Upper lobe of right lung (tissue), 1 donor: Measurements from ENCODE around the gene SARDH. TPM values are rescaled to one million over a fixed set of nuclear protein-coding genes. Genes with fewer than 3 reads are reported as not detected.

Experiments
- ATAC-seq: fragments of 200-7000 bp; cut with Tn5 transposase; one replicate; pipeline ENCODE4 v1.9.1; 2020; ENCODE audit warnings: mild to moderate bottlenecking, moderate library complexity
- DNase-seq: peaks from one replicate; pipeline ENCODE4 v3.0.0-alpha.2; 2020
- H3K27ac ChIP-seq: fragments of 200-600 bp; one replicate; pipeline ENCODE4 v1.8.0; 2022
- H3K27me3 ChIP-seq: fragments of 200-600 bp; one replicate; pipeline ENCODE4 v1.8.0; 2022; ENCODE audit warnings: mild to moderate bottlenecking
- H3K36me3 ChIP-seq: fragments of 200-600 bp; one replicate; pipeline ENCODE4 v1.8.0; 2022
- H3K4me1 ChIP-seq: fragments of 200-600 bp; one replicate; pipeline ENCODE4 v1.8.0; 2022
- H3K4me3 ChIP-seq: fragments of 200-600 bp; one replicate; pipeline ENCODE4 v1.8.0; 2022; ENCODE audit warnings: mild to moderate bottlenecking
- H3K9me3 ChIP-seq: fragments of 200-600 bp; one replicate; pipeline ENCODE4 v1.8.0; 2022
- intact Hi-C: fragments of 100-400 bp; cut with DNase I; formaldehyde crosslinking; loops from one replicate; pipeline ENCODE4 v1.11.0; 2022
- total RNA-seq: library from RNA; stranded (reverse); fragmentation: NEBNext Ultra II Directional; extraction: Animal tissue kit (Norgen Biotek cat#: 25700); gene quantifications from one replicate; pipeline ENCODE4 v1.2.1, GENCODE V29; 2021
- TF ChIP-seq, protein P1 (sequence below): fragments of 200-600 bp; IDR thresholded peaks from one replicate; pipeline ENCODE4 v1.8.0; 2022; ENCODE audit warnings: antibody characterized with exemption
- donor health status: DM: no; HTN: yes; CAD: no; lungs with severe emphysema.

Gene SARDH
- total RNA-seq, 1 donor from 2014 or later = 6.8 TPM

DNA sequence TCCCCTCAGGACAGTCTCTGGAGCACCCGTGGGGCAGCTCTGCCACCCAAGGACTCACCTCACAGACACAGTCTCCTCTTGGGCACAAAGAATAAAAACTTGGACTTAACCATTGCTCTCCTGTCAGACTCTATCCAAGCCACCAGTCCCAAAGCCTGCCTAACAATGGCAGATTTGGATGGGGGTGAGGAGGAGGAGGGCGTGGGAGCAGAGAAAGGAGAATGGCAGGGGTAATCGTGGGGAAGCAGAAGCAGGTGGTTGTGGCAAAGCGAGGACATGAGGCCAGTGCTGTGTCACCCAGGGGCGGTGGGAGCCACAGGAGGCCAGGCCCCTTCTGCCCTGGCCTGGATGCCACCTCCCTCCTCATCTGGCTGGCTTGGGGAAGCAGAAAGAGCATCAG, 123.5 kb downstream of the SARDH start:
- TF ChIP-seq, protein P1, sequence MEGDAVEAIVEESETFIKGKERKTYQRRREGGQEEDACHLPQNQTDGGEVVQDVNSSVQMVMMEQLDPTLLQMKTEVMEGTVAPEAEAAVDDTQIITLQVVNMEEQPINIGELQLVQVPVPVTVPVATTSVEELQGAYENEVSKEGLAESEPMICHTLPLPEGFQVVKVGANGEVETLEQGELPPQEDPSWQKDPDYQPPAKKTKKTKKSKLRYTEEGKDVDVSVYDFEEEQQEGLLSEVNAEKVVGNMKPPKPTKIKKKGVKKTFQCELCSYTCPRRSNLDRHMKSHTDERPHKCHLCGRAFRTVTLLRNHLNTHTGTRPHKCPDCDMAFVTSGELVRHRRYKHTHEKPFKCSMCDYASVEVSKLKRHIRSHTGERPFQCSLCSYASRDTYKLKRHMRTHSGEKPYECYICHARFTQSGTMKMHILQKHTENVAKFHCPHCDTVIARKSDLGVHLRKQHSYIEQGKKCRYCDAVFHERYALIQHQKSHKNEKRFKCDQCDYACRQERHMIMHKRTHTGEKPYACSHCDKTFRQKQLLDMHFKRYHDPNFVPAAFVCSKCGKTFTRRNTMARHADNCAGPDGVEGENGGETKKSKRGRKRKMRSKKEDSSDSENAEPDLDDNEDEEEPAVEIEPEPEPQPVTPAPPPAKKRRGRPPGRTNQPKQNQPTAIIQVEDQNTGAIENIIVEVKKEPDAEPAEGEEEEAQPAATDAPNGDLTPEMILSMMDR = no peak
- H3K27ac ChIP-seq = no peak overlapping the region
- H3K27me3 ChIP-seq = peaks cover 42% of the 10 kb centered on the region
- ATAC-seq = no peak
- H3K36me3 ChIP-seq = no peaks in the 10 kb centered on the region
- no peak for DNase-seq
- no peaks in the 10 kb centered on the region for H3K9me3 ChIP-seq
- no peaks in the 10 kb centered on the region for H3K4me1 ChIP-seq
- intact Hi-C loops = no loop called here
- H3K4me3 ChIP-seq = no peak overlapping the region

GRCh38 chr9:133614056-133614455, 124.1 kb downstream of the SARDH start:
- intact Hi-C loops = no loop called here
- no peak overlapping the region for H3K27ac ChIP-seq
- ATAC-seq = no peak
- no peaks in the 10 kb centered on the region for H3K36me3 ChIP-seq
- H3K9me3 ChIP-seq = no peaks in the 10 kb centered on the region
- H3K4me3 ChIP-seq = no peak overlapping the region
- H3K27me3 ChIP-seq = peaks cover 46% of the 10 kb centered on the region
- TF ChIP-seq, protein P1 = no peak
- DNase-seq = no peak
- H3K4me1 ChIP-seq = no peaks in the 10 kb centered on the region

Other genes starting within 250 kb of the SARDH start
- not detected for gene MYMK, start 213.4 kb downstream of the SARDH start, total RNA-seq
- 17.4 TPM for gene ADAMTSL2, start 203.6 kb downstream of the SARDH start, total RNA-seq
- not detected for gene FAM163B, start 129.0 kb downstream of the SARDH start, total RNA-seq
- gene DBH, start 102.0 kb downstream of the SARDH start, total RNA-seq = not detected